CD4-positive, alpha-beta T cell (primary cell): ENCODE results near the gene USH1G. TPM values are rescaled to one million over a fixed set of nuclear protein-coding genes. Genes with fewer than 3 reads are reported as not detected.

Experiments used
- ATAC-seq: fragments of 200-7000 bp; cut with Tn5 transposase; one replicate; pipeline ENCODE4 v1.10.0; 2022; ENCODE audit warnings: mild to moderate bottlenecking; ENCODE audit not compliant: poor library complexity
- CTCF ChIA-PET: fragments of 350-600 bp; sonication (Branson Sonifier 250); formaldehyde crosslinking; loops from one replicate; lab custom pipeline; 2021; ENCODE audit warnings: antibody characterized with exemption, inconsistent platforms; lab: Charles Lee
- POLR2A ChIA-PET: fragments of 350-600 bp; sonication (Branson Sonifier 250); formaldehyde crosslinking; loops from one replicate; lab custom pipeline; 2021; ENCODE audit warnings: antibody characterized with exemption, inconsistent platforms; lab: Charles Lee
- DNase-seq, 14 experiments: peaks; one replicate each; pipeline ENCODE4 v3.0.0-alpha.2; 2013 to 2020; ENCODE audit warnings: mixed read lengths in 2 of 14
- H3K27ac ChIP-seq, 2 donors: one replicate each; pipeline versions ENCODE4 v1.5.1 to v1.7.0; 2013; ENCODE audit warnings: low read length in 2 of 2, low read depth in 1 of 2, mild to moderate bottlenecking in 1 of 2
- H3K27me3 ChIP-seq, 2 experiments: 1 replicate in 1 of 2; 2 replicates in 1 of 2; pipeline versions ENCODE4 v1.6.1 to v1.7.0; 2013; ENCODE audit warnings: low read length in 2 of 2, control low read depth in 1 of 2, mild to moderate bottlenecking in 1 of 2, moderate library complexity in 1 of 2; ENCODE audit not compliant: insufficient read depth in 2 of 2, control insufficient read depth in 1 of 2
- H3K36me3 ChIP-seq: one replicate; pipeline ENCODE4 v1.6.1; 2013; ENCODE audit warnings: low read length, control low read depth; ENCODE audit not compliant: insufficient read depth
- H3K4me1 ChIP-seq: one replicate; pipeline ENCODE4 v1.6.1; 2013; ENCODE audit warnings: low read length, control low read depth; ENCODE audit not compliant: insufficient read depth
- H3K4me3 ChIP-seq: one replicate; pipeline ENCODE4 v1.5.1; 2013; ENCODE audit warnings: mild to moderate bottlenecking, low read length, moderate library complexity
- H3K9me3 ChIP-seq, 2 experiments: 1 replicate in 1 of 2; 2 replicates in 1 of 2; pipeline versions ENCODE4 v1.6.1 to v1.7.0; 2013; ENCODE audit warnings: low read length in 2 of 2, mild to moderate bottlenecking in 2 of 2, control low read depth in 1 of 2, moderate library complexity in 1 of 2; ENCODE audit not compliant: control insufficient read depth in 1 of 2, insufficient read depth in 1 of 2
- H3K27ac Mint-ChIP-seq: one replicate; pipeline ENCODE4 v1.8.0; 2020; ENCODE audit warnings: mixed read lengths
- H3K27me3 Mint-ChIP-seq: one replicate; pipeline ENCODE4 v1.8.0; 2021; ENCODE audit warnings: mixed read lengths
- H3K36me3 Mint-ChIP-seq: one replicate; pipeline ENCODE4 v1.8.0; 2021; ENCODE audit warnings: low read depth, mixed read lengths
- H3K4me1 Mint-ChIP-seq: one replicate; pipeline ENCODE4 v1.8.0; 2021; ENCODE audit warnings: low read depth, mixed read lengths
- H3K4me3 Mint-ChIP-seq: one replicate; pipeline ENCODE4 v1.8.0; 2020; ENCODE audit warnings: mild to moderate bottlenecking, mixed read lengths
- H3K9me3 Mint-ChIP-seq: one replicate; pipeline ENCODE4 v1.8.0; 2020; ENCODE audit warnings: mixed read lengths
- CTCF ChIP-seq: fragments of 200-600 bp; IDR thresholded peaks from one replicate; pipeline ENCODE4 v1.8.0; 2022; ENCODE audit warnings: antibody characterized with exemption, mild to moderate bottlenecking
- intact Hi-C, 2 experiments: fragments of 100-400 bp; cut with DNase I in 1 of 2; cut with micrococcal nuclease in 1 of 2; formaldehyde crosslinking; loops; one replicate each; pipeline versions ENCODE4 v1.15.1 to v1.9.0; 2023 to 2025; cut with DNase I, micrococcal nuclease
- polyA plus RNA-seq, 2 donors: library from polyadenylated mRNA; unstranded; fragments of 120-200 nt; gene quantifications; one replicate each; pipeline ENCODE4 v1.2.1, GENCODE V29; 2013
- total RNA-seq, 174 experiments: library from RNA in 2 of 174; stranded (reverse) in 2 of 174; gene quantifications; one replicate each; pipeline ENCODE4 v1.2.3 and lab custom pipeline; 2021 to 2026

USH1G gene
- not detected for total RNA-seq
- not detected for polyA plus RNA-seq (2013, experiment 1 of 2)
- not detected for polyA plus RNA-seq (2013, experiment 2 of 2)
- total RNA-seq (lab: John Stamatoyannopoulos, UW) = 0 to 0.24 (median 0) reads per million in 172 experiments

- H3K4me3 ChIP-seq = peak within 1 kb of the TSS; percentile 37
- ATAC-seq (peak; percentile 51), DNase-seq (peak in 7 of 14 experiments; percentile 5 to 39 (median 9))
- intact Hi-C loops = loop anchor here (1.0 to 5.0 kb wide), 2 partner anchors 35 to 489 kb away; no protein-coding TSS in a partner anchor
- H3K27ac ChIP-seq = no peak within 1 kb of the TSS
- Mint-ChIP-seq H3K9me3 (no peaks in the 10 kb centered on the region), H3K4me3 (peak within 1 kb of the TSS; percentile 75), H3K27ac (no peak within 1 kb of the TSS), H3K27me3 (peaks cover 74% of the 10 kb centered on the region), H3K4me1 (peaks cover 15% of the 10 kb centered on the region), H3K36me3 (no peaks in the 10 kb centered on the region)
- no peak for TF ChIP-seq CTCF
- ChIA-PET POLR2A (no interaction called here), CTCF (interaction anchor here (1.7 to 2.1 kb wide), 2 partner anchors 35 to 39 kb away, joined by 8 to 9 read pairs; no protein-coding TSS in a partner anchor)
- peaks cover 48 to 57% of the 10 kb centered on the region in 2 experiments for H3K27me3 ChIP-seq
- peaks cover 0 to 16% of the 10 kb centered on the region in 2 experiments for H3K9me3 ChIP-seq
- H3K4me1 ChIP-seq = peaks cover 25% of the 10 kb centered on the region
- H3K36me3 ChIP-seq = no peaks in the 10 kb centered on the region
These were observed at the start of gene USH1G for GRCh38 chr17:74922694-74923537. TSS of gene USH1G (minus strand) at chr17:74923255. CDS start at chr17:74923073, 182 bp downstream.

- ChIA-PET POLR2A (interaction anchor here (0.6 to 4.1 kb wide), 10 partner anchors 11 to 544 kb away, joined by 3 to 27 read pairs (median 5); partner anchors contain the start of genes CDR2L, MRPL58, SUMO2 and TSEN54), CTCF (interaction anchor here (0.9 to 3.6 kb wide), 7 partner anchors 11 to 229 kb away, joined by 3 to 22 read pairs (median 8); partner anchors contain the start of genes CDR2L and MRPL58)
- peaks cover 21% of the 10 kb centered on the region for H3K4me1 ChIP-seq
- no peaks in the 10 kb centered on the region for H3K9me3 ChIP-seq
- intact Hi-C loops = loop anchor here in 1 of 2 experiments (1.0 kb wide), 1 partner anchor 15 kb away; the partner anchor contains the start of gene CDR2L
- TF ChIP-seq CTCF = no peak
- peak within 1 kb of the TSS; percentile 89 for H3K4me3 Mint-ChIP-seq
- no peaks in the 10 kb centered on the region for H3K36me3 Mint-ChIP-seq
- H3K4me3 ChIP-seq = peak within 1 kb of the TSS; percentile 59
- no peaks in the 10 kb centered on the region for H3K36me3 ChIP-seq
- H3K9me3 Mint-ChIP-seq = no peaks in the 10 kb centered on the region
- H3K4me1 Mint-ChIP-seq = peaks cover 5% of the 10 kb centered on the region
- DNase-seq = peak; percentile 74 to 90 (median 81)
- H3K27me3 ChIP-seq = peaks cover 4 to 14% of the 10 kb centered on the region in 2 experiments
- ATAC-seq = peak; percentile 88
- H3K27ac Mint-ChIP-seq = peak within 1 kb of the TSS; percentile 55
- H3K27me3 Mint-ChIP-seq = peaks cover 4% of the 10 kb centered on the region
- H3K27ac ChIP-seq = no peak within 1 kb of the TSS
These were observed 49.3 kb upstream of the USH1G start, which contains the start of gene HID1 for GRCh38 chr17:74972107-74972972. TSS of gene HID1 (minus strand) at chr17:74972759. CDS start at chr17:74972656, 103 bp downstream.

- no peak for ATAC-seq
- H3K4me1 Mint-ChIP-seq = peaks cover 5% of the 10 kb centered on the region
These were observed 48.7 kb upstream of the USH1G start for GRCh38 chr17:74971842-74972106.

More at GRCh38 chr17:74971842-74972106, 48.7 kb upstream of the USH1G start:
- Histone ChIP-seq H3K27me3 (peaks cover 4 to 14% of the 10 kb centered on the region in 2 experiments), H3K4me1 (peaks cover 21% of the 10 kb centered on the region), H3K36me3 (no peaks in the 10 kb centered on the region), H3K27ac (no peak overlapping the region), H3K4me3 (peak overlapping the region; percentile 59), H3K9me3 (no peaks in the 10 kb centered on the region)
- ChIA-PET CTCF (interaction anchor here (0.6 to 3.6 kb wide), 6 partner anchors 8 to 230 kb away, joined by 3 to 22 read pairs (median 6); partner anchors contain the start of genes CDR2L and MRPL58), POLR2A (interaction anchor here (0.9 to 4.1 kb wide), 4 partner anchors 11 to 545 kb away, joined by 3 to 27 read pairs (median 8); partner anchors contain the start of genes MRPL58 and TSEN54)
- Mint-ChIP-seq H3K4me3 (peak overlapping the region; percentile 89), H3K36me3 (no peaks in the 10 kb centered on the region), H3K27me3 (peaks cover 4% of the 10 kb centered on the region), H3K9me3 (no peaks in the 10 kb centered on the region), H3K27ac (no peak overlapping the region)
- no peak for DNase-seq
- intact Hi-C loops = loop anchor here in 1 of 2 experiments (1.0 kb wide), 1 partner anchor 16 kb away; the partner anchor contains the start of gene CDR2L
- TF ChIP-seq CTCF = no peak
